HTERT RPE-1 (cell line): ENCODE results near the gene TP63.

Experiments used
- in situ Hi-C: fragments of 300-500 bp; cut with MboI; formaldehyde crosslinking; loops from 4 replicates; pipeline ENCODE4 v1.14.3; 2020; ENCODE audit warnings: low sequenced_read_pairs

Gene TP63

DNA sequence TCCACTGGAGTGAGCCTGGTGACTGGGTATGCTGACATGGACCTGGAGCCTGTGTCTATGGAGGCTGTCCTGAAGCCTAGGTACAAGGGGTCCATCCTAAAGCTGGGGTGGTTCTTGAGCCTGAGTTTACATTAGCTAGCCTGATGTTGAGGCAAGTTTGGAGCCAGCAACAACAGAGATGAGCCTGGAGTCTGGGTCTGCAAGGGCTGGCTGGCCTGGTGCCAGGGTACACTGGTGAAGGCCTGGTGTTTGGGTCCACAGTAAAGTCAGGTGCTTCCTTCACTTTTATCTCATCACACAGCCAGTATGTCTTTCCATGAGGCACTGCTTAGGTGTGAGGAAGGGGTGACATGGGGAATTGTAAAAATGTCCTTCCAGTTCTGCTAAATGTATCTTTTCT, 49.5 kb downstream of the TP63 start:
- in situ Hi-C loops: no loop called here

DNA sequence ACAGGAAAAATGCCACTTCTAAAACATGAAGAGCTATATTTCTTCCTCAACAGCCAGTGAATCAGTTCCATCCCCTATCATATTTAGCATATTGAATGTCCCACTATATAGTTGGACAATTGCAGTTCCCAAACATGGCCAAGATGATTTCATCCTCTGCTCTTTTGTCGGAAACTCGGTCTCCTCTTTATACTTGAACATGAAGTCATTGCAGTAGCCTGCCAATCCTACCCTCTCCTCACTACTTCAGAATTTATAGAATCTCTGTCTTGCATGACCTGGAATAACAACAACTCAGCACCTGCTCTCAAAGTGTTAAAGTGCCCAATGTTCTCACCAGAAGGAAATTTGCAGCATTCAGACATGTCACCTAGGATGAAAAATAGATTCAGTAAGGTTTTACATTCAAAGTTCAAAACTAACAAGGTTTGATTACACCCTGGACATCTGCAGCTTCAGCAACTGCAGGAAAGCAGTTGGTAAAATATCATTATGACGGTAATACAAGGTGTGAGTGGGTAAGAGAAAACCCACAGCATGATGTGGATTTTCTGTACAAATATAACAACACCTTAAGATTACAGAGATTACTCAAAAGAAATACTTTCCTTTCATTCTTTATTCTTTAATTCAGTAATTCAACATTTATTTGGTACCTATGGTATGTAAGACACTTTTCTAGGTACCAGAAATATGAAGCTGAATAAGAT, 52.5 kb downstream of the TP63 start:
- in situ Hi-C loops: no loop called here

DNA sequence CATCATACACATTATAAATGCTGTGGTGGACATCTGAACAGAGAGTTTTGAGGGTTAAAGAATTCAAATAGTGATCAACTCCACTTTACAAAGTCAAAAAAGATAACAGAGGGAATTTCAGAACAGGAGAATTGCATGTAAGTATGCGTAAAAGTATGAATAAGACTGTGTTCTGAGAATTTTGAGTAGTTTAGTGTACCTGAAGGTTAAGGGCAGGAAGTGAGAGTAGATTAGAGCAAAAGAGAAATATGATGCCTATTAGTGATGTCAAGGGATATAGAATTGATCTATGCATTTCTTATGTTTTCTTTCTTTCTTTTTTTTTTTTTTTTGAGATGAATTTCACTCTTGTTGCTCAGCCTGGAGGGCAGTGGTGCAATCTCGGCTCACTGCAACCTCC, 53.1 kb downstream of the TP63 start:
- in situ Hi-C loops: no loop called here

DNA sequence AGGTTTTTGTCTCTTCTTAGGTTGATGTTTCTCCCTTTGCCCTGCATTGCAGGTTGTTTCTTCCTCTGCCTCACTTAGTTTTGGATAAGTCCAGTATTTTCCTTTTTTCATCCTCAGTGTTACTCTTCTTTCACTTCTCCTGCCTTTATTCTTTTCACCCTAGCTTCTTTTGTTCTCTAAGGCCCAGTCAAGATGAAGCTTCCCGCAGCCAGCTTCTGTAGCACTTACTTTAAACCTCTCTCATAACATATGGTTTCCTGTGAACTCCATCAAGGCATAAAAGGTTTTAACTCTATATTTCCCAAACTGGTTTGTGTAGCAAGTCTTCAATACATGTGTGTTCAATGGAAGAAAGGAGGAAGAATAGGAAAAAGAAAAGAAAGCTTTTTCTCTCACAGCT, 54.1 kb downstream of the TP63 start:
- in situ Hi-C loops: no loop called here

DNA sequence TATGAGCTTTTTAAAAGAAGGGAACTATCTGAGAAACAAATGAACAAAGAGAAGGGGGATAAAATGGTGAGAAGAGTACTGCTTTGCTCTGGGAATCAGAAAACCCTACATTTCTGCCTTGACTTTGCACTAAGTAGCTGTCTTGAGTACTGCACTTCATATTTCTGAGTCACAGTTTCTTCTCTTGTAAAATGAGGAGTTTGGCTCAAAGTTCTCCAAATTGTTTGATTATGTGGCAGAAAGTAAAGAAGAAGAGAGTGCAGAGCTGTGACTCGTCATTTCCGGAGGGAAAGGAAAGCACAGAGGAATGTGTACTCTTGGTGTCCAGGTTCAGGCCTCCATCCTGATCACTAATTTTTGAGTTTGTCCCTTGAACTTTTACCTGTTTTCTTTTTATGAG, 54.7 kb downstream of the TP63 start:
- in situ Hi-C loops: no loop called here

DNA sequence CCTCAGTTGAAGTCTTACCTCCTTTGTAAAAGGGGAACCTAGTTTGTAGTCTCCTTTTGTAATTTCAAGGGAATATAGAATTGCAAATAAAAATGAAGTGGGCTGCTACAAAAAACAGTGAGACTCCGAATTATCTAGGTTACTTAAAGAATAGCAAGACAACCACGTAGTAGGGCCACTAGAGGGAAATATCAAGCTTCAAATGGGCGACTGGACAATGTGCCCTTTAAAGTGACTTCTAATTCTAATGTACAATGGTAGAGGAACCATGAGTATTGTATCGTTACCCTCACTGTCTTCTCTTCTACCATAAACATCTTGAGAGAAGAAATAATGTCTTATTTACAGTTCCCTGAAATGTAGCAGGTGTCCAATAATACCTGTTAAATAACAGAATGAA, 56.3 kb downstream of the TP63 start:
- in situ Hi-C loops: no loop called here

DNA sequence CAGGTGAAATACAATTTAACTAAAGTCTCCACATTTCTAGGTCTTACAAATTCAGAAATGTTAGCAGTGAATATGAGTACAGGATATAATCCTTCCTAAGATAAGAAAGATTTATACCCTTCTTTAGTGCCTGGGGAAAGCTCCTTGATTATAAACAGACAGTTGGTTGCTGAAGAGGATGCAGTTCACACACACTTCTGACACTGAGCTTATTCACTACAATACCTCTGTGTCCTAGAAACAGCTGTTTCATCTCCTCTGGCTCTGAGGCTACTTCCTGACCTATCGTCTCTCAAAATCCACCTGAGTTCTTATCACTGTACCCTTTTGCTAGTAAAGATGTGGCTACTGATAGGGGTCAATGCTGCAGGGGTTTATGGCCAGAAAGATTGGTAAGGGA, 57.1 kb downstream of the TP63 start:
- in situ Hi-C loops: no loop called here

DNA sequence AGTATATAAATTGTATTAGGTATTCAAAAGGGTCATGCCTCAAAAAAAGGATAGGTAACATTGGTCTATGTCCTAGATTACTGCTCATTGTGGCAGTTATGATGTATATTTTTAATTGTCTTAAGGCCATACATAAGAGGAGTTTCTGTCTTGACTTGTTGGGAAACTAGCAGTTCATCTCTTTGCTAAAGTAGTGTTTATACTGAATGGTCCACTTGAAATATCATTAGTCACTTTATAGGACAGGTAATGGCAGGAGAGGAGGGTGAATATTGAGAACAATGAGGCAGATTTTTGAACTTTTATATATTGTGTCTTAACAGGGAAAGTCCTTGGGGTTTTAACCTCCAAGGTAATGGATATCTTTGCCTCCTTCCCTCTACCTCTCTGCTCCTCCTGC, 58.4 kb downstream of the TP63 start:
- in situ Hi-C loops: no loop called here

DNA sequence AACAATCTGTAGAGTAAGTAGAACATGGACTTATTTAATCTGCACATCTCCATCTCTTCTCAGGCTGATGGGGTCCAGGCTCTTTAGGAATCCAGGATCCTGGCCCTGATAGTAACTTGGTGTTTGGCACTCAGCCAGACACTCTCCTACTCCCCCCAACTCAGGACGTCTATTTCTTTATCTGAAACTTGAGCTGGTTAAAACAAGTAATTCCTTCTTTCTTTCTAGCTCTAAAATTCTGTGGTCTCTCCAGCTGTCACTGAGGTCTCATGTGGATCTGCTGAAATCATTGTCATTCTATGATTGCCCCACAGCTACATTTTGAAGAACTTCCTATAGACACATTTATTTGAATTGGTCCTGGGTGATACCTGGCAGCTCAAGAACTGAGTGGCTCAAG, 59.0 kb downstream of the TP63 start:
- in situ Hi-C loops: no loop called here

DNA sequence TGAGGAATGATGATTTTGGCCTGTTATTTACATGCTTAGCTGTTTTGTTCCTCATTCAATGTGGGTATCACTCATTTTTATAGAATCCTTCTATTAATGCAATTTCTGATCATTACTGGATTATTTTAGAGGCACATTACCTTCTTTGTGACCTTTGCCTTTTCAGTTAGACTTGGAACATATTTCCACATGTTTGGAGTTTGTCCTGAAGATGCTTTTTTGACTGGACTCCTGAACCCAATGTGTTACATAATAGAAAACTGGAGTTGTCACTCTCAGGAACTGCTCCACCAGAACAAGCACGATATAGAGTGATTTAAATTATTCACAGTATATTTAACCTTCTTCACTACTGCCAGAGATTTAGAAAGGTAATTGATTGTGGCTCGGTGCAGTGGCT, 59.5 kb downstream of the TP63 start:
- in situ Hi-C loops: no loop called here

DNA sequence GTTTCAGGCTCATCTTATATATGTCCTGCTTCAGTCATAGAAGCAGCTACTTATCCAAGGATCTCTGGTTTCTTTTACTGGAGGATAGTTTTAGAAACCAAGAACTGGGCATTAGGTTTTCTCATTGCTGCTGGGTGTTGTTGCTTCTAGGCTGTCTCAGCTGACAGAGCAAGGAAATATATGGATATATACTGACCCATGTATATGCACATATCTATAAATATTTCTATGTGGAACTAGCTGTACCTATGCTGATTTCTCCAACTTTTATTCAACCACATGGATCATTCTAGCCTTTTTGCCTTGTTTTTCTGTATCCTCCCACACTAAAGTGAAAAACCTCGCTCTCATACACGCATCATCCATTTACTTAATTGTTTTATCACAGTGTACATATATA, 64.2 kb downstream of the TP63 start:
- in situ Hi-C loops: no loop called here

DNA sequence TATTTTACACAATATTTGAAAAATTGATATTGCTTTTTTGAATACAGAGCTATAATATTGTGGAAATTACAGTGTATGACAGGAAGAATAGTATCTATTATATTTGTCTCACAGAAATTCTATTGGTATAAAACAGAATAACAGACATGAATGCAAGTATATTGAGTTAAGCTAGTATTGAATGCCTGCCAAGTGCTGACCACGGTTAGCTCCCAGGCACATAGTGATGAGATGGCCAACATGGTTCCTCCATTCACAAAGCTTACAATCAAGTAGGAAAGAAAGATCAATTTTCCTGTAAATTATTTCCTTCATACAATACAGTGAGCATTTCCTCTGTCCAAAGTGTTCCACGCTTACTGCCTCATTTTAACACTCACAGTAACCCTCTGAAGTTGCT, 67.6 kb downstream of the TP63 start:
- in situ Hi-C loops: no loop called here

DNA sequence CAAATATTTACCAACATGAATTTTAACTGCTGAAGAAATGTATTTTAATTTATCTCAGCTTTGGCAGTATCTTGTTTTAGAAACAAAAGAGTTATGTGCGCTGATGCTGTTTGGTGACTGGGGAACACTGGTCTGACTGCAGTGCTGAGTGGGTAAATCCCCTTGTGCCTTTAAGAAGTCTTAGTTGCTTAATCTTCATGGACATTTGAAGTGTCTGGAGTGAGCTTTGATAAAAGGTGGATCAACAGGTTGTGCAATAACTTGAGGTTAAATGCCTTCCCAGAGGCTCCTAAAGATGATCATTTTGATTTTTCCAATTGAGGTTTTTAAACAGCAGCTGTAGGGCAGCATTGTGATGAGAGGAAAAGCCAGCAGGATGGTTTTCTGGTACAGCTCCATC, 68.7 kb downstream of the TP63 start:
- in situ Hi-C loops: no loop called here

DNA sequence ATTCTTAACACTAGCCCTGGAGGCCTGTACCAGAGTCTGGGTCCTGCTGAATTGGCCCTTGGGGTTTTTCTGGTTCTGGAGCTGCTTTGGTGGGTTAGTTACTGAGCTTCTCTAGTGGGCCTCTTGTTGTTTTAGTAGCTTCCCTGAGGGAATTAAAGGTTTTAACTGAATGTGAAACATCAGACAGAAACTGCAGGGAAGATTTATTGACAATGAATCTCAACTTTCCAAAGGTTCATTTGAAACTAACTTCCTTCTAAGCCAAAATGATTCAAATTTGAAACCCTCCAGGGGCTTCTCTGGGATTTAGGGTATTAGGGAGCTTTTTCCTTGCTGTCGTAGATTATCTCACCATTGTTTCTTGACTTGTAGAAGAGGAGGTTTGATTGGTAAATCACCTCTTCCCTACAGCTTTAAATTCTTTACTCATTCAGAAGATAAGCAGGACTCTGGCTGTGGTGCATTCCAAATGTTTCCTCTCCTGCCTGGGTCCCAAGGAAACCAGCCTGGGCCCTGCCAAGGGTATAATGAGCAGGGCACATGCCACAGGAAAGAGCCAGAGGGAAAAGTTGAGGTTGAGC, 71.0 kb downstream of the TP63 start:
- in situ Hi-C loops: no loop called here

DNA sequence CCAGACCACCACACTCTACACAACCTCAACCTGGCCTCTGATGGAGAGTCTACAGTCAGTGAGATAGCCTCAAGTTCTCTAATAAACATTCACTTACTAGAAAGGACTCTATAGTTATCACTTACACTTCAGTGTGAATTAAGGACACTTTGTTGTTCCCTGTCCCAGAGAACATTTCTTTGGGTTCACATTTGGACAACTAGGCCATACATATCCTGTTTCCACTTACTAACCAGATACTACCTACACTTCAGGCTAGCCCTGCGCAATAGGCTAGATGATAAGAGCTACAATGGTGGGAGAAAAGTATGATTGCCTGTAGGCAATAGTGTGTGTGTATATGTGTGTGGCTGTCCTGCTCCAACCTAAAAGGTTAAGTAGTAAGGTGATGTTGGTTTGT, 72.7 kb downstream of the TP63 start:
- in situ Hi-C loops: no loop called here

DNA sequence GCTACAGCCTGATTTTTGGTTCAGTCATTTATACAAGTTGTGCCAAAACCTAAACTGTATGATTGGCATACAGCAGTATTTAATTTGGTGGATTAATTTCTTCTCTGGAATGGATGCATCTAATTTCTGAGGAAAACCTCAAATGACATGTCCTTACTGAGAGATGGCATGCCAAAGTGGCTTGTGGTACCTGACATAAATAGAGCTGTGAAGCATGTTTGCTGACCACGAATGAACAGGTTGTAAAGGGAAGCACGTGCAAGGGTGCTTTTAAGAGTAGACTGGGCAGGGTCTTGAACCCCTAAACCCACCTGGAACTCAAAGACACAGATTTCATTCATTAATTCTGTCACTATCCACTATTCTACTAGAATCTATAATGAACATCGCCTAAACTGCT, 77.2 kb downstream of the TP63 start:
- in situ Hi-C loops: no loop called here

DNA sequence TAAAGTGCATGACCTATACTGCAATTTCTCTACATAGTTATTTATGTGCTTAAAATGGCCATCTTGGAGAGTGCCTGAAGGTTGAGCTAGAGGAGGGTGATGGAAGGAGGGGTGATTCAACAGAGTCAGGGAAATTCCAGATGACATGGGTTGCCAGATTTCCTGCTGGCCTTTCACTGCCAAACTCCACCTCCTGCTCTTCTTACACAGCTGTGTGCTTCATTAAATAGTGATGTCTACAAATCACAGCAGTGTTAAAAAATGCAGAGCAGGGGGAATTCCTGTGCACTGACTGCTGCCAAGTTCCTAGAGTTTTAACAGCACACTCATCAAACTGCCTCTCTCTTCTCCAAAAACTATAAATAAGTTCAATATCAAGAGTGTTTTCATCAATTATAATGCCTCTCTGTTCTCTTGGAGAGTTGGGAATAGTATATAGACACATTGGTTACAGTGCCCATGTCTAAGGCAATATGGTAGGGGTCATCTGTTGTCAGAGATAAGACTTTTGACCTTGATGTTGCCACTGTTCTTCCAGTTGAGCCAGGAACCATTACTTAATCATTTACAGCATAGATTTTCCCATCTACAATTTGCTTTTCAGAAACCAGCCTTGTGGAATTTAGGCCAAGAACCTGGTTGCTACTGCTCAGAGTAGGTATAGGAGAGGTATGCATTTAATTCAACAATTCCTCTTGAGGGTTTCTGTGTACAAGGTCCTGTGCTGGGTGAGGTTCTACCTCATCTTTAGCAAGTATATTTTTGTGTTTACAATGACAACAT, 79.6 kb downstream of the TP63 start:
- in situ Hi-C loops: no loop called here

DNA sequence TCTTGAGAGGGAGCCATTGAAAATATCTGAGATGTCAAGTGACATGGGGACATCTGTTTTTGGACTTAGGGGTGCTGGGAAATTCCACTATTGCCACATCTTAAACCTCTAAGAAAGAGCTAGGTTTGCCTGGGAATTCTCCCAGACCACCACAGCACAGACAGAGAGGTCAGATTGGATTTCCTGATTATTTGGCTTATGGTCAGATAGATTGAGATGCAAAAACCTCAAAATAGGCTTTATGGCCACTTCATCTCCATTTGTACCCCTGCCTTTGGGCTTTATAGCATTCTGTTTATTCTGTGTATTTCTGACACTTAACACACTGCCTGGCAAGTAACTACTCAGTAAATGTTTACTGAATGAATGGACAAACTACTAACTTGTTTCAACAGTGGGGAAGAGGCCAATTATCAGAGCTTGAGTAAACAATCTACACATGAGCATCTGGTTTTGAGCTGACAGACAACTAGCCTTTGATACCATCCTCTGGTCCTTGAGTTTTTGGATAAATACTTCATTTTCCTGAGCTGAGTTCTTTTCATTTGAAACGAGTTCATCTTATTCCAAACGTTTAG, 81.8 kb downstream of the TP63 start:
- in situ Hi-C loops: no loop called here

DNA sequence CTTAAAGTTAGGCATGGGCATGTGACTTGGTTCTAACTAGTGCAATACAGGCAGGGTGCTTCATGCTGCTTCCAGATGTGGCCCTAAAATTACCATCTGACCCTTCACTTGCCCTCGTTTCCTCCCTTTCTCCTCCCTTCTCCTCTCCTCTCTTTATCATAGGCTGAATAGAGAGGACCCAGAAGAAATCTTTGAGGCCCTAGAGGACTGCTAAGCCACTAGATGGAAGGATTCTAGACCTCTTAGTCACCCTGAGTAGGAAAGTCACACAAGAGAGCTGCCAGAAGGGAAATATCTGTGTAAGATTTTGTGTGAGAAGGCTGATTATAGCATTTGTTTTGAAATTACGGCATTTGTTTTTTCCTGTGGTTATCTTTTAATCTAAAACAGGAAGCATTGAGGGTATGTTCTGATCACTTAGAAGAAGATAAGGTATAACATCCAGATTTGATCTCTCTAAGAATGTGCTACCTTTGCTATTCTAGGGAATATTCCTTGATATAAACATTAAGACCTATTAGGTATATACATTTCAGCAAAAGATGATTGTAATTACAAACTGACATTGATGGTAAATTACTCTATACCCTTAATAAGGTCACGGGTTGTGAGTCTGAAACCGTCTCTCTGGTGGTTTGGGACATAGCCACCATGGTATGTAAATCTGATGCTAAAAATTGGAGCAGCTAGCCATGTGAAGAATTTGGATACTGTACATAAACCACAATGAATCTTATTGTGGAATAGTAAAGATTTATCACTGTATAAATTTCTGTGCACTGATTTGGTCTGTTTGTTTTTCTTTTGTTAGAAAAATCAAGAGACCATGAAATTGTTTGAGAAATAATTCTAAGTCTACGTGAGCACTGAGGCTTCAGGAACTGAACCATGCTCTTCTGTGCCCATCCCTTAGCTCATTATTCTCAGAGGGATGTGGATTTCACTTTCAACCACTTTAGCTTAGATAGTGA, 84.1 kb downstream of the TP63 start:
- in situ Hi-C loops: no loop called here

DNA sequence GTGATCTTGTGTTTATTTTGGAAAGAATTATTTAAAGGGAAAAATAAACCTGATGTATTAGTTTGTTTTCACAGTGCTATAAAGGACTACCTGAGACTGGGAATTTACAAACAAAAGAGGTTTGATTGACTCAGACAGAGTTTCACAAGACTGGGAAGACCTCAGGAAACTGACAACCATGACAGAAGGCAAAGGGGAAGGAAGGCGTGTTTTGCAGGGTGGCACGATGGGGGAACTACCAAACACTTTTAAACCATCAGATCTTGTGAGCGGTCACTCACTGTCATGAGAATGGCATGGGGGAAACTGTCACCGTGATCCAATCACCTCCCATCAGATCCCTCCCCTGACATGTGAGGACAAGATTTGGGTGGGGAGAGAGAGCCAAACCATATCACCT, 87.0 kb downstream of the TP63 start:
- in situ Hi-C loops: no loop called here
